Activated CD4-positive, alpha-beta T cell treated with anti-CD3 and anti-CD28 coated beads, Interleukin-2, Interleukin-6, amounts not matched to agents 100 ng/mL and 50 ng/mL, durations not matched to agents 16 hours and 8 hours (primary cell): Measurements from ENCODE around the gene MMEL1.

ENCODE experiments used
- DNase-seq: peaks from one replicate; pipeline ENCODE4 v3.0.0-alpha.2; 2020

Gene MMEL1

DNA sequence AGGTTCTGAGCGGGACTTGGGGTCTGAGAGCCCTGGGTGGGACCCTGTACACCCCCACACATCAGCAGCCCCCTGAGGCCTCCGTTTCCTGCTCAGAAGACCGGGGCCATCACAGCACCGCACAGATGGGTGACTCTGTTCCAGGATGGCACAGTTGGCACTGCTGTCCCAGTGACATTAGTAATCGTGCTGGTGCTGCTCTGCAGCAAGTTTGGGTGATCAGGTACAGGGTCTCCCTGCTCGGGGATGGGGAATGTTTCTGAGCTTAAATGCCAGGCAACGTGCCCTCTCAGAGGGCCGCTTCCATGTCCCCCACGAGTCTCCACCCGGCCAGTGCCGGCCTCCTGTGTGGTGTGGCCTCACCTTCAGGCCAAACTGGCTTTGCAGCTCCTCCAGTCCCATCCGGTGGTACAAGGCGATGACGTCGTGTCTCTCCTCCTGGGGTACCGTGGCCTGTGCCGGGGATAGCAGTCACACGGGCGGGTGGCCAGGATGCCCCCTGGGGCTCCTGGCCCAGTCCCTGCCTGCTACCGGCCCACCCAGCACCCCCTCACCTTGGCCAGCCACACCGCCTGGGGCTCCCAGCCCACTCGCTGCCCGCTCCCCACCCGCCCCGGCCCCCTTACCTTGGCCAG lies 29.2 kb downstream of the MMEL1 start:
- no peak for DNase-seq

DNA sequence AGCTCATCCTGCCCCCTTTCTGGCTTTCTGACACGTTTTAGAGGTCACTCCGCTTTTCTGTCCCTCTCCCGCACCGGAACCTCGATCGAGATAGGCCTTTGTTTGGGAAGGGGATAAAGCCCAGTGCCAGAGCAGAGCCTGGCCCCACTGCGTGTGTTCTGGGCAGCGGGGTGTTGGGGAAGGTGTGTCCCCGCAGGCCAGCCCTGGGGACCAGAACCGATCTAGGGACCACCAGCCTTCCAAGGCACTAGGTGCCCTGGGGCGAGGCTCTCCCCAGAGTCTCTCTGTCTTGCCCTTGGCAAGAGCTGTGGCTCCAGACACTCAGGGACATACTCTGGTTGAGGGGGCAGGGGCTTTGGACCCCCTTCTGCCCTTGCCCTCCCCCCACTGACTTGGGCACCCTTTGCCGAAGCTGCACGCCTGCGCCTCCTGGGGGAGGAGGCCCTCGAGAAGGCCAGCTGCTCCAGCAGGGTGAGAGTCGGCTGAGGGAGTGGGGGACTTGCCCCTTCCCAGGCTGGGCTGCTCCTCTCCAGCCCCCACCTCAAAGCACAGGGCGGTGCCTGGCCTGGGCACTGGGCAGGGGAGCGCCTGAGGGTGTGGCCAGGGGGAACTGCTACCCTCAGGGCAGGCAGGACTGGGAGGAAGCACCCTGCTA lies 29.8 kb downstream of the MMEL1 start:
- no peak for DNase-seq

DNA sequence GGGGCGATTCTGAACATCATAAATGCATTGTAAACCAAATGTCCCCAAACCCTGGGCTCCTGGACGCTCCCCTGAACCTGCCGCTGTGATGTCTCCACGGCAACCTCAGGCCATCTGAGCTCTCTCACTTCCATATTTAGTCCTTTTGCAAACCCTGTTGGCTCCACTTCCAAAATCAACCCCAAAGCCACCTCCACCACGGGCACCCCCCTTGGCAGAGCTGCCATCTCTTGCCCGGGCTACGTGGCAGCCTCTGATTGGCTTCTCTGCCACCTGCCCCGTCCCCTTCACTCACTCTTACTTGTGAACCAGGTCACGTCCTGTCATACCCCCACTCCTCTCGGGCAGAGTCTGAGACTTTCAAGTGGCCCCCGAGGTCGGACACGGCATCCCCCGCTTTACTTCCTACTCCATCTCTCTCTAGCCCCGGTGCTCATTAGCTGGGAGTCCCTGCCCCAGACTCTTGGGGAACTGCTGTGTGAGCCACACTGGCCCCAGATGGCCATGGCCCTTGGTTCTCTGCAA lies 30.4 kb downstream of the MMEL1 start:
- no peak for DNase-seq

GRCh38 chr1:2601721-2602303 lies 31.0 kb downstream of the MMEL1 start:
- DNase-seq = no peak

DNA sequence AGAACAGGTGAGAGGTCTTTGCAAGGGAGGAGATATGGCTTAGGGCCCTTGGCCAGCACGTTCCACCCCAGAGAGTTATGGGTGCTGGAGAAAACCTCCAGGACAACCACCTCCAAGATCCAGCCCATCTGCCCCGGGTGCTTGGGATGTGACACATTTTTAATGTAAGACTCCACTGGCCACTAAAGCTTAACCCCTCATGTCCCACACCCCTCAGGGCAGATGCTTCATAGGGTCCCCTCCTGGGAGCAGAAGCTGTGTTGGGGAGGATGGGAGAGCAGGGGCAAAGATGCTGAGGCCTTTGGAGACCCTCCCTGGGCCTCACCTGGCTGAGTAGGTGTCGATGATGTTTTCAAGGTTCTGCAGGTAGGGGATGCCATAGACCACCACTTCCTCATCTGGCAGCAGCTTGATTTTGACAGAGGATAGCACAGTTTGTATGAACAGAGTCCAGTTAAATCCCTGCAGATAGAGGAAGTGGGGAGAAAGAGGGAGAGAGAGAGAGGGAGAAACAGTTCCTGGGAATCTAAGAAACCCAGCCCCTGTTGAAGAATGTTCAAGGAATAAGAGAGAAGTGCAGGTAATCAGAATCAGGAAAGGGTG lies 34.4 kb downstream of the MMEL1 start:
- no peak for DNase-seq

DNA sequence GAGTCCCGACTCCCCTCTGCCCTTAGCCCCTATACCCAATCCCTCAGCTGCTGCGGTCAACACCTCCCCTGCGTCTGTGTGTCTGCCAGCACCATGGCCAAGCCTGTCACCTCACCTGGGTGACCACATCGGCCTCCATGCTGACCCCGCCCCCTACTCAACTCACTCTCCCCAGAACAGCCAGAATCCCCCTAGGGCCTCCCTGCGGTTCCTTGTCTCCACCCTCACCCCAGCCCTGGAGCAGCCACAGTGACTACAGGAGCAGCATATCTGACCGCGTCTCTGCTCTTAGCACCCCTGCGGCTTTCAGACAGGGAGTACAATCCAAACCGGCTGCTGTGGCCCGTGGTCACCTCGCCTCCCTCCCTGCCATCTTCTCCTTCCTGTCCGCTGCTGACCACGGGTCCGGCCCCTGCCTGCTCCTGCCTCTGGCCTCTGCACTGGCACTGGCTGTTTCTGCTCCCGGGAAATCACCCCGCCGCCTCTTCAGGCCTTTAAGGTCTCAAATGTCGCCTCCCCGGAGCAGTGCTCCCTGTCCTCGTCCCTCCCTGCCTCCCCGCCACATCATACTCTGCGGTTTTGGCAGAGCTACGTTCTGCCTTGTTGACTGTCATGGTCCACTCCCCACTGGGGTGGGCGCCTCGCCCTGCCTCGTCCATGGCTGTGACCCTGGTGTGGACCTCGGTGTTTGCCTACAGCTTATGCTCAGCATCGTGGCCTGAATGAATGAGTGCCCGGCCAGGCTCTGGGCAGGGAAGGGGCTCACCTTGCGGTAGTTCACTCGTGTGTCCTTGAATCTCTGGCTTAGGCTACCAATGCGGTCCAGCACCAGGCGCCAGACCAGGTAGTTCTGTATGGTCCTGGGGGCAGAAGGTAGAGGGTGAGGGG lies 35.1 kb downstream of the MMEL1 start:
- DNase-seq = no peak

- DNase-seq = no peak
These were observed 36.1 kb downstream of the MMEL1 start for GRCh38 chr1:2596530-2597333.

DNA sequence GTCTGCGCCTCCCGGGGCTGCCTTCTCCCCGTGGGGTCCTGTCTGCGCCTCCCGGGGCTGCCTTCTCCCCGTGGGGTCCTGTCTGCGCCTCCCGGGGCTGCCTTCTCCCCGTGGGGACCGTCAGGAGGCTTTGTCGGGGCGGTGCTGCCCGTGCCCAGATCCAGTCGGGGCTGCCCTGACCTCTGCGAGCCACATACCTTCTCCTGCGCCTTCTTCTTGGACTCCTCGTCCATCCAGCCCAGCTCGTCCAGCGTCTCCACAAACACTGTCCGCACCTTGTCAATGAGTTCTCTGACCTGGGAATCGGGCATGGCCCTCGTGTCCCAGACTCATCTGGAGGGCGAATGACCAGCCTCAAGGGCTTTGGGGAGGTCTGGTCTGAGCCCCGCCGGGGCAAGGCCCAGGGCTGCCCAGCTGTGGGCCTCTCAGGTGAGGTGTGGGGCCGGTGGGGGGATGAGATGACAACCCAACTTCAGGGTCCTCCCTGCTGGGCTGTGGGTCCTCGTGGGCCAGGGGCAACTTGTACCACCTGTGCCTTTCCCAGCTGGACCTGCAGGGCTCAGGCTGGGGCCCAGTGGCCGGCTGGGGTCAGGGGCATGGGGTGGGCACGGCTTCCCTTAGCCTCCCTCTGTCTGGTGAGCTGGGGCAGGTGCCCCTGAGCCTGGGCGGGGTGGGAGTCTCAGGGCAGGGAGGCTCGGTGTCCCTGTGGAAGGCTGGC lies 36.8 kb downstream of the MMEL1 start:
- no peak for DNase-seq

DNA sequence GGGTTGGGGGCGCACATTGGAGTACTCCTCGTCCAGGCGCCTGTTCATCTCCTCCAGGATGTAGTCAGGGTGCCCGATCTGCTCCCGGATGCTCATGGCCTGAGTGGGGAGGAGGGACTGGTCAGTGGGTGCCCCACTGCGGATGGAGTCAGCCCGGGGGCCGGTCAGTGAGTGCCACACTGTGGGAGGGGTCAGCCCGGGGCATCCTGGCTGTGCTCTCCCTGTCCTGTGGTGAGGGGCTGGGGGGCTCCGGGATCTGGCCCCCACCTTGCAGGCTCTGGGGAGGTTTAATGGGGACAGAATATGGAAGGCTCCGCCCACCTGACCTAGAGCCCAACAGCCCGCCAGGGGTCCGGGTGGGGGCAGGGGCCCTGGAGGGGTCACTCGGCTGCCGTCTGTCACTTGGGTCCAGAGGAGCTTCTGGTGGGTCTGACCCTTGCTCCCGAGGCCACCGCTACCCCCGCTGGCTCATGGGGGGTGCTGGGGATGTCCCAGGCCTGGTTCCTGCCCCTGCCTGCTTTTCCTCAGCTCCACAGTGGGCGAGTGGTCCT lies 37.5 kb downstream of the MMEL1 start:
- DNase-seq = no peak

- no peak for DNase-seq
These were observed 38.1 kb downstream of the MMEL1 start for GRCh38 chr1:2594641-2595131.

GRCh38 chr1:2594001-2594640 lies 38.7 kb downstream of the MMEL1 start:
- no peak for DNase-seq

GRCh38 chr1:2593251-2593878 lies 39.5 kb downstream of the MMEL1 start:
- DNase-seq = no peak

- DNase-seq = no peak
These were observed 40.1 kb downstream of the MMEL1 start for GRCh38 chr1:2592672-2593071.

DNA sequence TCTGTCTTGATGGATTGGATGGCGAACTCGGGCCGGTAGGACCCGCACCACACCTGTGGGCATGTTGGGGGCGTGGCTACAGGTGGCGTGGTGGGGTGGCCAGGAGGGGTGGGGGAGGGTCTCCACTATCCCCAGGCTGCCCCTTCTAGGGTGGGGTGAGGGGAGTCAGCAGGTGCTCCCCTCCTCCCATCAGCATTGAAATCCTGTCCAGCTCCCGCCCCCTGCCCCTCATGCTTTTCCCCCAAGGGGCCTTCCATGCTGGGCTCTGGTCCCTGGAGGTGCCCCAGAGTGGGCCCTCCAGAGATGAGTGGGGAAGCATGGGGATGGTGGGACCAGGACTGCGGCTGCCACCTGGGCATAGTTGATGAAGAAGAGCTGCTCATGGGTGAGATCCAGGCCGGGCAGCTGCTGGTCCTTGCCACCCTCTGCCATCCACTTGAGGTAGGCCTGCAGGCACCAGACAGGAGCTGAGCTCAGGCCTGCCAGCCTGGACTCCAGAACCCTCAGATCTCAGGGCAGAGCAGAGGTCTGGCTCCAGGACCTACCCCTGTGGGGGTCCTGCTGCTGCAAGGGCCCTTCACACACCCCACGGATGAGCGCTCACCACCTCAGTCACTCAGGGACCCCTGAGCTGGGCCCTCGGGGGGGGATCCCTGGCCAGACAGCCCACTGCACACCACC lies 41.1 kb downstream of the MMEL1 start:
- no peak for DNase-seq

DNA sequence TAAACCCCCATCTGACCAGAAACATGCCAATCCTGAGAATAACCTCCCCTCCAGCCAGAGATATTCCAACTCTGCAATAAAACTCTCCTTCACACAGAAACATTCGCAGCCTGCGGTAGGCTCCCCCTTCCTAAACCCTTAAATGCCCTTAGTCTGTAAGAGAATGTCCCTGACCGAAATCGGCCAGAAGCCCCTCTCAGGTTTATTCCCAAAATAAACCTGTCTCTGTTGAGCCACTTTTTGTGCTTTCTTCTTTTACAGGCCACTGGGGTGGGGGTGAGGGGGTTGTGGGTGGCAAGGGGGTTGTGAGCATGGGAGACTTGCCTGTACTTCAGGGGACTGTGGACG lies 41.6 kb downstream of the MMEL1 start:
- no peak for DNase-seq

- DNase-seq = no peak
These were observed 42.3 kb downstream of the MMEL1 start for GRCh38 chr1:2590233-2591141.

- no peak for DNase-seq
These were observed 43.2 kb downstream of the MMEL1 start for GRCh38 chr1:2589431-2590232.
